Measurements from ENCODE around the gene CBS.

CBS gene

GRCh38 chr21:43004926-43005325 lies 70.7 kb downstream of the CBS start:
- TF ChIP-seq CTCF (IDR thresholded peaks at IDR 0.05; ENCODE audit: low read depth, low read length), result no peak

More at GRCh38 chr21:43004926-43005325, 70.7 kb downstream of the CBS start:
- no peak overlapping the region for H3K4me3 ChIP-seq (replicated peaks in 1 of 2; ENCODE audit: low read depth in 2 of 2, low read length in 2 of 2)
- DNase-seq (ENCODE audit: low read depth in 2 of 2), result no peak
